Mucosa of rectum (tissue), 2 donors: ENCODE measurements around the gene YPEL2.
"Not testable (repeated sequence)": the region's sequence is repeated elsewhere in the genome, so short reads cannot be mapped to it uniquely, and the experiment has no call there.

Source experiments
- H3K27ac ChIP-seq, 2 donors: one replicate each; pipeline ENCODE4 v1.7.0; 2013; ENCODE audit warnings: inconsistent platforms in 2 of 2, low read depth in 2 of 2, low read length in 2 of 2
- H3K27me3 ChIP-seq, 2 donors: one replicate each; pipeline ENCODE4 v1.7.0; 2013; ENCODE audit warnings: low read length in 2 of 2; ENCODE audit not compliant: control insufficient read depth in 2 of 2, insufficient read depth in 2 of 2
- H3K36me3 ChIP-seq, 2 donors: one replicate each; pipeline ENCODE4 v1.7.0; 2013; ENCODE audit warnings: low read length in 2 of 2; ENCODE audit not compliant: control insufficient read depth in 2 of 2, insufficient read depth in 2 of 2
- H3K4me1 ChIP-seq, 2 donors: one replicate each; pipeline ENCODE4 v1.7.0; 2013; ENCODE audit warnings: low read length in 2 of 2, mild to moderate bottlenecking in 1 of 2; ENCODE audit not compliant: control insufficient read depth in 2 of 2, insufficient read depth in 2 of 2
- H3K4me3 ChIP-seq, 2 donors: one replicate each; pipeline ENCODE4 v1.7.0; 2013; ENCODE audit warnings: low read length in 2 of 2
- H3K9ac ChIP-seq, 2 donors: one replicate each; pipeline ENCODE4 v1.7.0; 2013; ENCODE audit warnings: low read length in 2 of 2, low read depth in 1 of 2, mild to moderate bottlenecking in 1 of 2
- H3K9me3 ChIP-seq, 2 donors: one replicate each; pipeline ENCODE4 v1.7.0; 2013; ENCODE audit warnings: low read length in 2 of 2; ENCODE audit not compliant: control insufficient read depth in 2 of 2
- donor health status: healthy.
- donor health status: Normal muscosa, but diverticular disease.

YPEL2 gene

DNA sequence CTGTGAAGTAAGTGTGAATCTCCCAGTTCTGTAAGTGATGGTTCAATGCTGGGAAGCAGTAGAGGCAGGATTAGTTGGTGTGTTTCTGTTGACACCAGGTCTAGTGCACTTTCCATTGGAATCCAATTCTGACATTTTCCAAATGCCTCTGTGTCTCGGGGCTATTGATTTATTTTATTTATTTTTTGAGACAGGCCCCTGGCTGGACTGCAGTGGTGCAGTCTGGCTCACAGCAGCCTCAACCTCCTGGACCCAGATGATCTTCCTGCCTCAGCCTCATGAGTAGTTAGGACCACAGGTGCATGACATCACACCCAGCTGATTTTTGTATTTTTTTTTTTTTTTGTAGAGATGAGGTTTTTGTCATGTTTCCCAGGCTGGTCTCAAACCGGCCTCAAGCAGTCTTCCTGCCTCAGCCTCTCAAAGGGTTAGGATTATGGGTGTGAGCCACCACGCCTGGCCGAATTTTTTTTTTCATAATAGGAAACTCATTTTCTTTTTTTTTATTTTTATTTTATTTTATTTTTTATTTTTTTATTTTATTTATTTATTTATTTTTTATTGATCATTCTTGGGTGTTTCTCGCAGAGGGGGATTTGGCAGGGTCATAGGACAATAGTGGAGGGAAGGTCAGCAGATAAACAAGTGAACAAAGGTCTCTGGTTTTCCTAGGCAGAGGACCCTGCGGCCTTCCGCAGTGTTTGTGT, 61.7 kb downstream of the YPEL2 start:
- H3K4me1 ChIP-seq: no peaks in the 10 kb centered on the region
- no peaks in the 10 kb centered on the region for H3K27me3 ChIP-seq
- no peak overlapping the region for H3K4me3 ChIP-seq
- no peaks in the 10 kb centered on the region for H3K9me3 ChIP-seq
- peaks cover 29 to 34% of the 10 kb centered on the region in 2 donors for H3K36me3 ChIP-seq
- no peak overlapping the region for H3K27ac ChIP-seq
- H3K9ac ChIP-seq: no peak overlapping the region

DNA sequence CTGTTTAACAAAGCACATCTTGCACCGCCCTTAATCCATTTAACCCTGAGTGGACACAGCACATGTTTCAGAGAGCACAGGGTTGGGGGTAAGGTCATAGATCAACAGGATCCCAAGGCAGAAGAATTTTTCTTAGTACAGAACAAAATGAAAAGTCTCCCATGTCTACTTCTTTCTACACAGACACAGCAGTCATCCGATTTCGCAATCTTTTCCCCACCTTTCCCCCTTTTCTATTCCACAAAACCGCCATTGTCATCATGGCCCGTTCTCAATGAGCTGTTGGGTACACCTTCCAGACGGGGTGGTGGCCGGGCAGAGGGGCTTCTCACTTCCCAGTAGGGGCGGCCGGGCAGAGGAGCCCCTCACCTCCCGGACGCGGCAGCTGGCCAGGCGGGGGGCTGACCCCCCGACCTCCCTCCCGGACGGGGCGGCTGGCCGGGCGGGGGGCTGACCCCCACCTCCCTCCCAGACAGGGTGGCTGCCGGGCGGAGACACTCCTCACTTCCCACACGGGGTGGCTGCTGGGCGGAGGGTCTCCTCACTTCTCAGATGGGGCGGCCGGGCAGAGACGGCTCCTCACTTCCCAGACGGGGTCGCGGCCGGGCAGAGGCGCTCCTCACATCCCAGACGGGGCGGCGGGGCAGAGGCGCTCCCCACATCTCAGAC, 62.4 kb downstream of the YPEL2 start:
- not testable (repeated sequence) for H3K27ac ChIP-seq, H3K4me1 ChIP-seq, H3K9me3 ChIP-seq, H3K9ac ChIP-seq, H3K27me3 ChIP-seq, H3K4me3 ChIP-seq
- peaks cover 30 to 37% of the 10 kb centered on the region in 2 donors for H3K36me3 ChIP-seq

DNA sequence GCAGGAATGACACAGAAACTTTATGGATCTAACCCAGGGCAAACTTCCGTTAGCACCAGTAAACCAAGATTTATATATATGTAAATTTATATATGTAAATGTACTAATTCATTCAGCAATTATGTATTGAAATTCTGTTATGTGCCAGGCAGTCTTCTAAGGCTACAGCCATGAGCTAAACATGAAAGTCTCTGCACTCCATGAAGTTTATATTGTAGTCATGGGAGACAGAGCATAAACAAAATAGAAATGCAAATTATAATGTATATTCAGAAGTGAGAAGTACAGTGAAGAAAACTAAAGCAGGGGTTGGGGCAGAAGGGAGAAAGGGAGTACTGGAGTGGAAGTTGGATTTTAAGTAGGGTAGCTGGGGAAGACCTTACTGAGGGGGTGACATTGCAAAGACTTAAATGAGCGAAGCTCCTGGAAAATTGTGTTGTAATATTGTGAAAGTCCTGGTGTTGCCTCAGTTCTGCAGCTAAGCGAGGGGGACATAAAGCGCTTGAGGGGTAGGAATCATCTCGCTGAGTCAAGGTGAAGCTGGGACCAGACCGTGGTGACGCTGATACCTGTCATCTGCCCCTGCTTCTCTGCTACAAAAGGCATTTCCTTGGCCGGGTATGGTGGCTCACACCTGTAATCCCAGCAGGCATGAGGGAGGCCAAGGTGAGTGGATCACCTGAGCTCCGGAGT, 64.8 kb downstream of the YPEL2 start:
- Histone ChIP-seq H3K4me1 (no peaks in the 10 kb centered on the region), H3K9ac (no peak overlapping the region), H3K27me3 (no peaks in the 10 kb centered on the region), H3K36me3 (peaks cover 26 to 33% of the 10 kb centered on the region in 2 donors), H3K4me3 (no peak overlapping the region), H3K27ac (no peak overlapping the region), H3K9me3 (no peaks in the 10 kb centered on the region)

DNA sequence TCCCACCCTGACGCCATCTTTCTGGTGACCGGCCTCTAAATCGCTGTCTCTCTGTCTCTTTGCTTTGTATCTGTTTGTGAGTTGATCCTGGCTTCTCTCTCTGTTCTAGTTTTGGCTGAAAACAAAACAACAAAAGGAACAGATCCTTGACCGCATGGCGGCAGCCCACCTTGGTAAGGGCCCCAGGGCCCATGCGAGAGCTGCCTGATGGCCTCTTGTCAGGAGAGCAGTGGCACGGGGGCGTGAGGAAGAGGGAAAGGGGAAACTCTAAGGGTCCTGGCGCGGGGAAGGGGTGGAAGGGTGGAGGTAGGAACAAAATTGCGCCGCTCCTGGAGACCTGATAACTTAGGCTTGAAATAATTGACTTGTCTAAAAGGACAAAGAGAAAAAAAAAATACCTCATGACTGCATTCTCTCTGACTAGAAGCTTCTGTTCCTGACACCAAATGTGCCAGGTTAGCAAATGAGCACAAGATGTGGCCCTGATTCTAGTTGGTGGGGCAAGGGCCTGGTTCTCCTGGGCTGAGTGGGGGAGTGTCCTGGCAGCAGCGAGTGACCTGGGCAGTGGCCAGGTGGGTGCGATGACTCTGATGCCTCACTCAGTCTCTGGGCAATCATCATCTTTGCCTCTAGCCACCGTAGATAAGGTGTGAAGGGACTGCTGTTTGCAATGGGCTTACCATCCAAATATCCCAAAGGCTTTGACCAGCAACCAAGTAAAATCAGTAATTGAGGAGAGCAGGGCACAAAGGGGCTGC, 66.0 kb downstream of the YPEL2 start:
- H3K27me3 ChIP-seq: no peaks in the 10 kb centered on the region
- peaks cover 30 to 33% of the 10 kb centered on the region in 2 donors for H3K36me3 ChIP-seq
- no peak overlapping the region for H3K4me3 ChIP-seq
- H3K27ac ChIP-seq: no peak overlapping the region
- H3K4me1 ChIP-seq: no peaks in the 10 kb centered on the region
- no peak overlapping the region for H3K9ac ChIP-seq
- no peaks in the 10 kb centered on the region for H3K9me3 ChIP-seq

DNA sequence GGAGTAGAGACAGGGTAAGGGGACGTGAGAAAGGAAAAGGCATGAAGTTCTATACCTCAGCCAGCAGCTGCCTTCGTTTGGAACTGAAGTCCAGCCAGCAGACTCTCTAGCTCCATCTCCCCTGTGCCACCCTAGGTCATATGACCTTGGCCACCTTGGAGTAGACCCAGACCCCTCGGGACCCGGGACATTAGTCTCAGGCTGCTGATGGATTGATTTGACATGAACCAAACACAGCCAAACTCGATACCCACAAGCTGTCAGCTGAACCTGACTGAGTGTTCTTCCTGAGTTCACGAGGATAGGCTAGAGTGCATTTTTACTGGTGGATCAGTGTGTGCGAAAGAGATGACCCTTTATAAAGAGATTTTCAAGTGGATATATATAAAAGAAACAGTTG, 68.5 kb downstream of the YPEL2 start:
- Histone ChIP-seq H3K36me3 (peaks cover 30 to 33% of the 10 kb centered on the region in 2 donors), H3K9ac (no peak overlapping the region), H3K27me3 (no peaks in the 10 kb centered on the region), H3K4me3 (no peak overlapping the region), H3K4me1 (no peaks in the 10 kb centered on the region), H3K27ac (no peak overlapping the region), H3K9me3 (no peaks in the 10 kb centered on the region)

DNA sequence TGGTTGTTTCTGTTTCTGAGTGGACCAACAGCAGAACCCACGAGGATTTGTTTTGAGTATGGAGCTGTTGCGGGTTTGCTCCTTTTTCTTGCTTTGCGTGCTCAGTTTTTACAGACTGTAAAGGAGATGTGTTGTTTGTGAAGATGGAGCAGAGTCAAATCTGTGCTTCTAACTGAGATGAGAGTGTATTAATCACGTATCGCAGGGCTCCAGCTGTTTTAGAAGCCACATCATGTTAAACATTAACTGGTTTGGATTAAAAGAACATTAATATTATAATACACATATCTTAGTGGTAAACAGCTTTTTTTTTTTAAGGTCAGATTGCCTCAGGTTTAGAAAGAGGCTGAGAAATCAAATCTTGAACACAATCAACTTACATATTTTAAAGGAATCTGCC, 69.4 kb downstream of the YPEL2 start:
- peaks cover 24 to 31% of the 10 kb centered on the region in 2 donors for H3K36me3 ChIP-seq
- no peaks in the 10 kb centered on the region for H3K9me3 ChIP-seq
- no peaks in the 10 kb centered on the region for H3K4me1 ChIP-seq
- H3K27ac ChIP-seq: no peak overlapping the region
- H3K9ac ChIP-seq: no peak overlapping the region
- H3K4me3 ChIP-seq: no peak overlapping the region
- no peaks in the 10 kb centered on the region for H3K27me3 ChIP-seq

DNA sequence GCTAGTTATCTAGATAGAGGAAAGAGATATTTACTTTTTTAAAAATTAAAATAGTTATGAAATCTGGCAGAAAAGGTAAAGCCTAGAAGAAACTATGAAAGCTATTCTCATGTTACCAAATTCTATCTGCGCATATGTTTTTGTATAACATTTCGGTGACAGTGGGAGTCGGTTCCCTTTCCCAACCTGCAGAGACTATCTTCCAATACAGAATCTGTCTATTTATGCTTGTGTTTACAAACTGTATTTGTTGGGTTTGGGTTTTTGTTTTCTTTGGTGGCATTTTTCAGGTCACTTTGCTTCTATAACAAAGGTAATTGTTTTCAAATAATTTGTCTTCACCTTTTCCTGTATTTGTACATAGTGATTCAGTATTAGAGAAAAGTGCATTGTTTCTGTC, 69.8 kb downstream of the YPEL2 start:
- Histone ChIP-seq H3K27ac (no peak overlapping the region), H3K9me3 (no peaks in the 10 kb centered on the region), H3K27me3 (no peaks in the 10 kb centered on the region), H3K4me1 (peaks cover 0 to 2% of the 10 kb centered on the region in 2 donors), H3K36me3 (peaks cover 23 to 30% of the 10 kb centered on the region in 2 donors), H3K4me3 (no peak overlapping the region), H3K9ac (no peak overlapping the region)

DNA sequence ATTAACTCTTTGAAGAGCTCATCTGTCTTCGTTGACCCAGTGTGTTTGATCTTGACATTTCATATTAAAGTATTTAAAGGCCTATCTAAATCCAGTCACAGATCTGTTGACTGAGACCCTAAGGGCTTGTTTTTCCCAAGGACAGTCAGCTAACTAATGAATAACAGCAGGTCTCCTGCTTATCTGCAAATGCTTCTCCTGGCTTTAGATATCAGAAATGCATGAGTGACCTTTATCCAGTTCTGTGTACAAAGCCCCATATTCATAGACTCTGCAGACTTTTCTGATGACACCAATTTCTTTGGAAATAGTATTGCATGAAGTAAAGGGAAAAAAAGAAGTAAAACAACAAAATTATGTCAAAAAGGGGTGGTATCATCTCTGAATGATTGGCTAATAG, 70.3 kb downstream of the YPEL2 start:
- Histone ChIP-seq H3K36me3 (peaks cover 19 to 26% of the 10 kb centered on the region in 2 donors), H3K4me1 (peaks cover 0 to 2% of the 10 kb centered on the region in 2 donors), H3K9me3 (no peaks in the 10 kb centered on the region), H3K4me3 (no peak overlapping the region), H3K27me3 (no peaks in the 10 kb centered on the region), H3K9ac (no peak overlapping the region), H3K27ac (no peak overlapping the region)

DNA sequence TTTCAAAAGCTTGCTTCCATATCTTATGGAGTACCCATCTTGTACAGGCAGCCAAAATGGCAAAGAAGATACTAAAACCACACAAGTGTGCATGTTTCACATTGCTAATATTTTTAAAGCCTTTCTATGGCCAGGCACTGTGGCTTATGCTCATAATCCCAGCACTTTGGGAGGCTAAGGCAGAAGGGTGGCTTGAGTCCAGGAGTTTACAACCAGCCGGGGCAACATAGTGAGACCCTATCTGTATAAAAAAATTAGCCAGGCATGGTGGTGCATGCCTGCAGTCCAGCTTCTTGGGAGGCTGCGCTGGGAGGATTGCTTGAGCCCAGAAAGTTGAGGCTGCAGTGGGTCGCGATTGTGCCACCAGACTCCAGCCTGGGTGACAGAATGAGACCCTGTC, 71.3 kb downstream of the YPEL2 start:
- Histone ChIP-seq H3K36me3 (peaks cover 14 to 16% of the 10 kb centered on the region in 2 donors), H3K4me1 (peaks cover 0 to 2% of the 10 kb centered on the region in 2 donors), H3K9ac (no peak overlapping the region)

DNA sequence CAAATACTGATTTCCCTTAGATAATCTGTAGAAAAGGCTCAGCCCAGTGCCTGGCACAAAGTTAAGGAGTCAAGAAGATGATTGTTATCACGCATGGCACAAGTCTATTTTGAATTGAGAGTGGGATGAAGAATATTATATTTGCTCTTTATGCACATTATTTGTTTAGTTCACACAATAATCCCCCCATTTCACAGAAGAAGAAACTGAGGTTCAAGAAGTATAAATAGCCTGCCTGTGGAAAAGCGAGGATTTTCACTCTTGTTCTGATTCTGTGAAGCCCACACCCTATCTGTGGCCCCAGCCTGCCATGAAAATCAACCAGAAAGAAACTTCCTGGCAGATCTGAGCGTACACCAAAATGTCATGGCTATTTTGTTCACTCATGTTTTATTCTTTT, 73.0 kb downstream of the YPEL2 start:
- Histone ChIP-seq H3K4me3 (no peak overlapping the region), H3K9ac (no peak overlapping the region), H3K36me3 (peaks cover 2 to 9% of the 10 kb centered on the region in 2 donors), H3K27me3 (no peaks in the 10 kb centered on the region), H3K9me3 (no peaks in the 10 kb centered on the region), H3K4me1 (peaks cover 0 to 2% of the 10 kb centered on the region in 2 donors), H3K27ac (no peak overlapping the region)

More for the DNA sequence above, 71.3 kb downstream of the YPEL2 start:
- no peaks in the 10 kb centered on the region for H3K9me3 ChIP-seq
- H3K4me3 ChIP-seq: no peak overlapping the region
- H3K27ac ChIP-seq: no peak overlapping the region
- no peaks in the 10 kb centered on the region for H3K27me3 ChIP-seq
